Lower leg skin (tissue), 4 donors: ENCODE data around the gene PAPOLB. TPM values are rescaled to one million over a fixed set of nuclear protein-coding genes. Genes with fewer than 3 reads are reported as not detected.

Experiments used
- DNase-seq, 2 donors: peaks; one replicate each; pipeline ENCODE4 v3.0.0-alpha.2; 2019; ENCODE audit warnings: low spot score in 2 of 2
- H3K4me3 ChIP-seq: fragments of 200-600 bp; sonication (generic); 2 replicates; pipeline ENCODE4 v1.5.1; 2017; ENCODE audit warnings: mild to moderate bottlenecking, low read depth; ENCODE audit not compliant: poor library complexity, severe bottlenecking
- POLR2A ChIP-seq, 2 donors: fragments of 450-650 bp; IDR thresholded peaks; one replicate each; pipeline ENCODE4 v1.6.1; 2016 to 2017; ENCODE audit warnings: antibody characterized with exemption in 2 of 2, mild to moderate bottlenecking in 1 of 2, moderate library complexity in 1 of 2
- WGBS, 2 donors: methylation state at CpG; one replicate each; pipeline ENCODE4 v1.1.5; 2018; 5-methylcytosine and 5-hydroxymethylcytosine counted together
- intact Hi-C: fragments of 100-400 bp; cut with DNase I; formaldehyde crosslinking; loops from one replicate; pipeline ENCODE4 v1.15.0; 2023; ENCODE audit warnings: low total_unique reads
- total RNA-seq, 4 donors: library from RNA; depleted of rRNA; stranded (reverse); fragments of >200 nt; gene quantifications; one replicate each; pipeline ENCODE4 v1.1.0, GENCODE V29; 2016
- TF ChIP-seq, protein P1 (sequence below), 3 donors: fragments of 450-650 bp; IDR thresholded peaks; one replicate each; pipeline ENCODE4 v1.5.1; 2016; ENCODE audit warnings: antibody characterized with exemption in 3 of 3, mild to moderate bottlenecking in 3 of 3, moderate library complexity in 2 of 3

PAPOLB gene
- total RNA-seq, 4 donors from 2014 or later: 0.08 TPM; not detected in 3

DNA sequence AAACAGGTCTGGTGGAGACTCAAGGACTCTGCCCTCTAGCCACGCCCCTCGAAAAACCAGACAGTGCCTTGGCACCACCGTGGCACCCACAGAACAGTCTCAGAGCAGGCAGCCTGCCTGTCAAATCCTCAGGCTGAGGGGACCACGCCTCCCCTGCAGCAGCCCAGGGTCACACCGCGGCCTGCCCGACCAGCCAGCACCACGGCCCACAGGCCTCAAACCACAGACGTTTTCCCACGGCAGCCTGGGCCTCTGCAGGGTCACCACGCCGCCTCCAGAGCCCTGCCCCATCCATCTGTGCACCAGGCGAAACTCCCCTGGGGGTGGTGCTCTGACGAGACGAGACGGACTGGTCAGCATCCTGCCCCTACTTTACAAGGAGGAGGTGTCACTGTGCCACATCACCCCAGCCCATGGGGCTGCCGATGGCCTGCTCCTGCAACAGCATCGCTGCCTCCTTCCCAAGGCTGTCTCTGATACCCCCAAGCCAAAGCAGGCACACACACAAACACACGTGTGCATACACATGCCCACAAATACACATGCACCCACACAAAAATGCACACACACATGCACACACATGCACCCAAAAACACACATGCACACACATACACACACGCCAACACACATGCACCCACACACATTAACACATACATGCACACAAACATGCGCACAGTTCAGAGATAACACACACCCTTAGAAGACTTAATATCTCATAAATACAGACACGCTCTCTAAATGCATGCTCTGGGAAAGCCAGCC, 24.6 kb downstream of the PAPOLB start:
- peak in 1 of 2 donors; percentile 73 for DNase-seq
- intact Hi-C loops: no loop called here
- TF ChIP-seq POLR2A (IDR thresholded peaks at IDR 0.05): no peak
- TF ChIP-seq, protein P1, sequence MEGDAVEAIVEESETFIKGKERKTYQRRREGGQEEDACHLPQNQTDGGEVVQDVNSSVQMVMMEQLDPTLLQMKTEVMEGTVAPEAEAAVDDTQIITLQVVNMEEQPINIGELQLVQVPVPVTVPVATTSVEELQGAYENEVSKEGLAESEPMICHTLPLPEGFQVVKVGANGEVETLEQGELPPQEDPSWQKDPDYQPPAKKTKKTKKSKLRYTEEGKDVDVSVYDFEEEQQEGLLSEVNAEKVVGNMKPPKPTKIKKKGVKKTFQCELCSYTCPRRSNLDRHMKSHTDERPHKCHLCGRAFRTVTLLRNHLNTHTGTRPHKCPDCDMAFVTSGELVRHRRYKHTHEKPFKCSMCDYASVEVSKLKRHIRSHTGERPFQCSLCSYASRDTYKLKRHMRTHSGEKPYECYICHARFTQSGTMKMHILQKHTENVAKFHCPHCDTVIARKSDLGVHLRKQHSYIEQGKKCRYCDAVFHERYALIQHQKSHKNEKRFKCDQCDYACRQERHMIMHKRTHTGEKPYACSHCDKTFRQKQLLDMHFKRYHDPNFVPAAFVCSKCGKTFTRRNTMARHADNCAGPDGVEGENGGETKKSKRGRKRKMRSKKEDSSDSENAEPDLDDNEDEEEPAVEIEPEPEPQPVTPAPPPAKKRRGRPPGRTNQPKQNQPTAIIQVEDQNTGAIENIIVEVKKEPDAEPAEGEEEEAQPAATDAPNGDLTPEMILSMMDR (IDR thresholded peaks at IDR 0.05): no peak
- H3K4me3 ChIP-seq: no peak overlapping the region
- WGBS, 2 donors: 79 to 80% methylated on average over 22 of the region's 22 CpGs

DNA sequence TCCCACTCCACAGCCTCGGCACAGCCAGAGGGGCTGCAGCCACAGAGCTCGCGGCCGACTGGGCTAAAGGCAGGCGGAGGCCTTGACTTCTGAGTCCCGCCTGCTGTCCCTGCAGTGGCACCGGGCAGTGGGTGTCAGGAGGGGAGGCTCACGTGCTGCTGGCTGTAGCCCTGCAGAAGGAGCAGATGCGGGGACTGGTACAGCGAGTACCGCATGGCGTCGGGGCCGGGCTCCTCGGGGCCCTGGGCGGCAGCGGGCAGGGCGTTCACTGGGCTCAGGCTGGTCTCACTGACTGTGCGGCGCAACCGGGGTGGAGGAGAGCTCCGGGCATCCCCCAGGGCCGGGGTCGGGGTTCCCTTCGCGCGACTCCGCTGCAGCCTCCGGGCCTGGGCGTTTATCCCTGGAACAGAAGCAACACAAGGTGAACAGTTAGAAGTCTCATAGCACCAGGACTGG, 25.6 kb downstream of the PAPOLB start:
- 93 to 94% methylated on average over 30 of the region's 30 CpGs for WGBS, 2 donors
- H3K4me3 ChIP-seq: no peak overlapping the region
- no peak for TF ChIP-seq POLR2A (IDR thresholded peaks at IDR 0.05)
- TF ChIP-seq, protein P1 (IDR thresholded peaks at IDR 0.05): no peak
- peak in 1 of 2 donors; percentile 76 for DNase-seq
- intact Hi-C loops: no loop called here

DNA sequence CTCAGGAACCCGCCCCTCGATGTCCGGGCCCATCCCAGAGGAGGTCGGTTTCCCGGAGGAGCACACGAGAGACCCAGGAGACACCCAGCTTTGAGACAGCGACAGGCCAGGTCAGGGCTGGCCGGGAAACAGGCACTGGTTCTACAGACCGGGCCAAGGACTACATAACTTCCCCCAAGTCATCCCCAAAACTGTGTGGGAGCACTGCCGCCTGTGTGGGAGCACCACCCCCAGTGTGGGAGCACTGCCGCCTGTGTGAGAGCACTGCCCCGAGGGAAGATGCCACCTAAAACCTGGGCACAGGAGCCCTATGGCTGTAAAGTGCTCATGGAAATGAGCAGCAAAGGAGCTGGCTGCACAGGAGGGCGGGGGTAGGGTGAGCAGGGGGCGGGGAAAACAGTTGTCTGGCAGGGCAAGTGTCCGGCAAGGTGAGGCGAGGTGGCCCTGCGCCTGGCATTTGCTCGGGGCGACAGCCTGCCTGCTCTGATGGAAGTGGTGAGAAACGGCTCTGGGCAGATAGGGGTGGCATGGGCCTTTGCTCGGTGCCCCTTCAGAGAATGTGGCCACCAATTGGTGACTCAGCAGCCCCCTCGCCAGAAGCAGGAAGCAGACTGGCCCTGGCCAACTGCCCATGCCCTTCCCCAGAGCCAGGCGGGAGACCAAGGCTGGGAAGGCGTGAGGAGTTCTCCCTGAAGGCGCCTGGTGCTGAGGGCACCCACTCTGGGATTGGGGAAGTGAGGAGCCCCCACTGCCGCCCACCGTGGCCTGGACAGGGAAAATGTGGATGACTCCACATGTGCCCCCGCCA, 26.2 kb downstream of the PAPOLB start:
- WGBS, 2 donors: 91 to 94% methylated on average over 22 to 28 of the region's 28 CpGs
- H3K4me3 ChIP-seq: no peak overlapping the region
- intact Hi-C loops: no loop called here
- TF ChIP-seq, protein P1 (IDR thresholded peaks at IDR 0.05): no peak
- no peak for TF ChIP-seq POLR2A (IDR thresholded peaks at IDR 0.05)
- DNase-seq: peak in 1 of 2 donors; percentile 79

DNA sequence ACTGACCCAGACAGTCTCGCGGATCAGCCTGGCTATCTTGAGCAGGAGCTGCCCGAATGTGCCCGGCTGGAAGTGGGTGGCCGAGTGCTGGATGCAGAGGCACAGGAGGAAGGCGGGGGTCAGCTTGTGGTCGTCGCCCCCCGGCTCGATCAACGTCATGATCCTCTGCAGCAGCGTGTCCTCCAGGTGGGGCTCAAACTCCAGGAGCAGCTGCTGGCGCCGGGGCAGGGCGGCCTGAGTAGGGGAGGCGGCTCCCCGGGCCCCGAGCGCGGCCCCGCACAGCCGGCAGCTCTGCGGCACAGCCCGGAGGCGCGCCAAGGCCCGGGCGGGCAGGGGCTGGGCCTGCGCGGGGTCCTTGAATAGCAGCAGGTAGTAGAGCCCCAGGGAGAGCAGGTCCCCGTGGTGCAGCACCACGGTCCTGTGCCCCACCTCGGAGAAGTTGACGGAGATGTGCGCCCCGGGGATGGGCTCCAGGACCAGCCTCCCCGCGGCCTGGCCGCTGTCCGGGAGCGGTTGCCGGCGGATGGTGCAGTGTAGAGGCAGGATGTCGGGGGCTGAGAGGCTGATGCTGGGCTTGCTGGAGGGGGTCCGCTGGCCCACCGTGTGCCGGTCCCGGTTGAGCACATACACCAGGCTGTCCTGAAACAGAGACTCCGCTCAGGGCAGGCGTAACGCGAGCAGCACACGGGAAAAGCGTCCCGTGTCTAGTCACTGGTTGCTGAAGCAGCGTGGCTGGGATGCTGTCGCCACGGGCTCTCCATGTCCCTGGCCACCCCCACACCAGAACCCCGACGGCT, 27.0 kb downstream of the PAPOLB start:
- intact Hi-C loops: no loop called here
- DNase-seq: peak in 1 of 2 donors; percentile 80
- H3K4me3 ChIP-seq: no peak overlapping the region
- WGBS, 2 donors: 96 to 97% methylated on average over 41 to 52 of the region's 60 CpGs
- TF ChIP-seq POLR2A (IDR thresholded peaks at IDR 0.05): no peak
- TF ChIP-seq, protein P1 (IDR thresholded peaks at IDR 0.05): no peak

DNA sequence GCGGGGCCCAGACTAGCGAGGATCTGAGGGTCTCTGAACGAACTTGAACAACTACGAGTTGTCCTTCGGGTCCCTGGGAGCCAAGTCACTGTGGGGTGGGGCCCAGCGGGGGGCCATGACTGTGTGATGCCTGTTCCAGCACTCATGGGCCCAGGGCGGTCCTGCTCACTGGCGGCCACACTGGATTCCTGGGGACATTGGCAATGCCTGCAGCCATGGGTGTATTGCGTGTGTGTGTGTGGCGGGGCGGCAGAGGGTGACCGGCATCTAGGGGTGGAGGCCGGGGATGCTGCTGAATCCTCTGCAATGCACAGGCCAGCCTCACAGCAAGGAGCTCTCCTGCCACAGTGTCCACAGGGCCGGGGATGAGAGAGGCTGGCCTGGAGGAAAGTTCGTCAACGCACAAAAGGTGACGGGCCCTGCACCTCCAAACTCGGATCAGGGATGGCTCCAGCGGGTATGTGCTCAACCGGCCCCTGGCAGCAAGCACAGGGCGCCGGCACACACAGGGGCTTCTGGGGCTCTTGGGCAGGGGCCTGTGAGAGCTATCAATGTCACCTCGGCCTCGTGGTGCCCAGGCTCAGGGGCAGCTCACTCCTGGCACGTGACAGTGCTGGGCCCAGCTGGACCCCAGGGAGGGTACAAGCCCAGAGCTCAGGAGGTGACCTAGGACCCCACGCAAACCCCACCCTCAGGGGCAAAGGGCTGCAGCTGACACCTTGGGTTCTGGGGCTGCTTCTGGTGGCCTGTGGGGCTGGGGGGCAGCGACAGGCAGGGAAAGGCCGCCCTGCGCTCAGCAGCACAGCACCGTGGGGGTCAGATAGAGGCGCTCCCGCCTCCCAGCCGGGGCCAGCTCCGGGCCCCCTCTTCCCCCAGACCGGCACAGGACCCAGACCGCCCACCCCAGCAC, 27.9 kb downstream of the PAPOLB start:
- peak in 1 of 2 donors; percentile 82 for DNase-seq
- WGBS, 2 donors: 92 to 97% methylated on average over 27 to 33 of the region's 36 CpGs
- no peak overlapping the region for H3K4me3 ChIP-seq
- no peak for TF ChIP-seq POLR2A (IDR thresholded peaks at IDR 0.05)
- TF ChIP-seq, protein P1 (IDR thresholded peaks at IDR 0.05): no peak
- intact Hi-C loops: no loop called here
